Middle frontal gyrus (tissue), 1 donor: ENCODE measurements around the gene ACSF2.

ENCODE experiments used
- DNase-seq: peaks from one replicate; pipeline ENCODE4 v3.0.0-alpha.2; 2015; ENCODE audit warnings: low spot score; ENCODE audit errors: extremely low spot score

The ACSF2 gene

DNA sequence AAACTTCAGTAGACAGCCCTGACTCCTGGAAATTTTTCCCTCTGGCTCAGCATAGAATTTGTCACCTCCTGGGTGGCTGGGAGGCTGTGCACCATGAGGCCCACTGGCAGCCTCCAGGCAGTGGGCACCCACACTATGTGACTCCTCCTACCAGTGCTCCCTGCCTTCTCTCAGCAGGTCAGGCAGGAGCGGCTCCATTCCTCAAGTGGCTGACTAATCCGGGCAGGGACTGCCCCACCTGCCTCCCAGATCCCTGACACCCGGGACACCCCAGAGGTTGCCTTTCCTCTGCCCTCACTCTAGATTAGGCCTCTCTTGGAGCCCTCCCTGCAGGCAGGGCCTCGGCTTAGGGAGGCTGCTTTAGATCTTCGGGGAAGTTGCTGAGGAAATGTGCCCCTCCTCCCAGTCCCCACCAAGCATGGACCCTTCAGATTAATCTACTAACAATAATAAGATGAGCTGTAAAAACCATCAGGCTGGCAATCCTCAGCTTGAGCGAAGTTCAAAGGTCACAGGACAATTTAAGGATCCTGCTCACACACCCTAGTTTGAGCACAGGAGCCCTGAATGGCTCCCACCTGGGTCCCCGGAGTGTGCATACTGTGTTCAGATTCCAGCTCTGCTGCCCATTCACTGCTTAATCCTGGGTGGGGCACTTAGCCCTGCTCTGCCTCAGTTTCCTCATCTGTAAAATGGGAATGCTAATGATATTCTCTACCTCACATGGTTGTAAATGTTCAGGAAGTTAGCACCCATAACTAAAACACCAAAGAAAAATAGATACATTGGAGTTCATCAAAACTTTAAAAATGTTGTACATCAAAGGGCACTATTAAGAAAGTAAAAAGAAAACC is 72.2 kb downstream of the ACSF2 start:
- no peak for DNase-seq

DNA sequence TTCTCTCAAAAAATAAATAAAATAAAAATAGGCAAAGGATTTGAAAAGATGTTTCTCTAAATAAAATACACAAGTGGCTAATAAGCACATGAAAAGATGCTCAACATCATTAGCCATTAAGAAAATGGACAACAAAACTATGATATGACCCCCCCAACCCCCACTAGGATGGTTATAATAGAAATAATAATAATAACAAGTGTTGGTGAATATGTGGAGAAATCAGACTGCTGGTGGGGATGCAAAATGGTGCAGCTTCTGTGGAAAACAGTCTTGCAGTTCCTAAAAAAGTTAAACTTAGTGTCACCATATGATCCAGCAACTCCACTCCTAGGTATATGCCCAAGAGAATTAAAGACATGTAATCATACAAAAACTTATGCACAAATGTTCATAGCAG is 73.3 kb downstream of the ACSF2 start:
- no peak for DNase-seq

GRCh38 chr17:50499721-50500120 is 73.7 kb downstream of the ACSF2 start:
- DNase-seq: no peak

DNA sequence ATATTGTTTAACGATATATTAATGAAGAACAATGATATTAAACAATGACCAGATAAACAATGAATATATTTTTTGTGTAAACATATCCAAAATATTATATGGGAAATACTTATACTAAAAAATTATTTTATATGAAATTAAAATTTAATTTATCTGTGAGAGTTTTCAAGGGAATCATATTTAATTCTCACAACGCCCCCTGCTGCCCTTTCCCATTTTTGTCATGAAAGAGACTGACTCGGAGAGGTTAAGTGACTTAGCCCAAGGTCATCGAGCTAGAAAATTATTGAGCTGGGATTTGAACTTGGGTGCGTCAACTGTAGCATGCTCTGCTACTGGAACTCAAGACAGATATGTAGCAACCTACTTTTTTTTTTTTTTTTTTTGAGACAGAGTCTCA is 75.0 kb downstream of the ACSF2 start:
- no peak for DNase-seq

DNA sequence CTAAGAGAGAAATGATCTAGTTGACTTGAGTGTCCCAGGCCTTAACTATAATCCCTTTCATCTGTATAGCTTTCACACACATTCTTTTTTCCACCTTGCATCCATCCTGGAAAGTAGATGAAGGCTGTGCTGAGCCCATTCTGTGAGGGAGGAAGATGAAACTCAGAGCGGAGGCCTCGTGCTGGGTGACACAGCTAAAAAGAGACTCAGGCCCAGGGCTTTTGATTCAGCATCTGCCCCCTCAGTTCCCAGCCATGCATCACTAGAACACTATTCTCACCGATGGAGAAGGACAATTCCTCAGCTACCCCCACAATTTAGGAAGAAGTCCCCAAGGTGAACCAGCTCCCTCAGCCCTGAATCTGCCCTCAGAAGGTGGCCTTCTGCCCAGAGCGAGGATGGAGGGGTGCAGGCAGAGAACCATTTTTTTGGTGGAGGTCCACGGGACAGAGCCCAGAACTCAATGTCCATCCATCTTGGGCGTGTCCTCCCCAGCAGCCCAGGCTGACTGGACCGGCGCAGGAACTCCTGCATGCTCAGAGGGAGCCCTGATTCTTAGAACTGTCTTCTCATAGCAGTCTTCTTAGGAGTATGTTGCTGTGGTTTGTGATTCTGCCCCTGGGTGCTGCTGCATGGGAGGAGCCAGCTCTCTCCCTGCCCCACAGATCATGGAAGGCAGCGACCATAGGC is 76.4 kb downstream of the ACSF2 start:
- DNase-seq: no peak

DNA sequence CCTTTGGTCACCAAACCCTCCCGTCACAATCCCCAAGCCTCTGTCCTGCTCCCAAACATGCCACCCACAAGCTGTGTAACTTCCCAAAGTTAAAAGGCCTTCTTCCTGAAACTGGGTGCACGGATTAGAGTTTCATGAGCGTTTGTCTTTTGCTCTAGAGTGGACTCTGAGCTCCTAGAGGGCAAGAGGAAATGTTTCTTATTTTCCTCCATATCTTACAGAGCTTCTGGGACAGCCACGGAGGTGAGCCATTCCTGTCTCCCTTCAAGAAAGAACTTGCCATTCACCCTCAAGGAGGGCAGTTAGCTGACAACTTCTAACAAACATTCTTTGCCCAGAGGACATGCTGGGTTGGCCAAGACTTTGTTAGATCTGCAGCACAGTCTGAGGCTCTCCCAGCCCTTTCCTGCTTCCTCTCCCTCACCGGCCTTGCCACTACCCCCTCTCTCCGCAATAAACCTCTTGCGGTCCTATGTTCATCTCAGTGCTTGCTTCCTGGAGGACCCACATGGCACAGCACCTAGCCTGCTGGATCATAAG is 79.6 kb downstream of the ACSF2 start:
- DNase-seq: no peak

DNA sequence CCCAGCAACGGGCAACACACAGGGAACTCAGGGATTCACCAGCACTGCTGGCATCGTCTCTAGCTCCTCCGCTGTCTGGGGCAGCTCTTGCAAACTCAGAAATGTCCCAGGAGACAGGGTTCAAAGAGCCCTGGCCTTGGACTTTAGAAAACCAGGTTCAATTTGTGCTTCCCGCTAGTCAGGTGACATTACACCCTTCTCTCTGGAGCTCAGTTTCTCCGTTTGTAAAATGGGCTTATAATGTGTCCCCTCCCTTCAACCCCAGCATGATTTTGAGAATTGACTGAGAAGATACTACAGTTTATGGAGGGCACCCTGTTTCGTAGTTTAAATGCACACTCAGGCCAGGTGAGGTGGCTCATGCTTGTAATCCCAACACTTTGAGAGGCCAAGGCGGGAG is 80.3 kb downstream of the ACSF2 start:
- DNase-seq: no peak

- peak; percentile 59 for DNase-seq
Observed at GRCh38 chr17:50507871-50508572, 82.0 kb downstream of the ACSF2 start, which contains the start of gene MYCBPAP. Gene MYCBPAP, plus strand, starts transcription at chr17:50508439. Its CDS starts 236 bp downstream, at chr17:50508675.

GRCh38 chr17:50508573-50509460 is 82.8 kb downstream of the ACSF2 start:
- no peak for DNase-seq

- no peak for DNase-seq
Observed at GRCh38 chr17:50511058-50511457, 85.0 kb downstream of the ACSF2 start.

- no peak for DNase-seq
Observed at GRCh38 chr17:50513495-50513894, 87.5 kb downstream of the ACSF2 start.

GRCh38 chr17:50514388-50514787 is 88.4 kb downstream of the ACSF2 start:
- DNase-seq: no peak

- no peak for DNase-seq
Observed at GRCh38 chr17:50514936-50515702, 89.1 kb downstream of the ACSF2 start.

DNA sequence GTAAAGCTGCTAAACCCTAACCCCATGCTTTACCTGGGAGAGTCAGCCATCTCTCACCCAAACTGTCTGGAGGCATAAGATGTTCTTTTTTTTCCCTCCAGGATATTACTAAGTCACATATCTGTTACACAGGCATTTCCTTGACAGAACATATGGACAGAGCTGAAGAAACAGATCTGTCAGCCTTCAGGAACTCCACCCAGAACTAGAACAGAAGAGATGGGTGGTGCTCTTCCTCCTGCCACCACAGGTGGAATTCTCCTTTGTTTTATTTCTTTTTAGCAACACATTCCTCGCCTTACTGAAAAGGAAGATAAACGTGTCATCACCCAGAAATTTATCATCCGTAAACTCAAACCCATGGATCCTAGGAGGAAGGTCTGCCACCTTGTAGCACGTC is 91.0 kb downstream of the ACSF2 start:
- no peak for DNase-seq

DNA sequence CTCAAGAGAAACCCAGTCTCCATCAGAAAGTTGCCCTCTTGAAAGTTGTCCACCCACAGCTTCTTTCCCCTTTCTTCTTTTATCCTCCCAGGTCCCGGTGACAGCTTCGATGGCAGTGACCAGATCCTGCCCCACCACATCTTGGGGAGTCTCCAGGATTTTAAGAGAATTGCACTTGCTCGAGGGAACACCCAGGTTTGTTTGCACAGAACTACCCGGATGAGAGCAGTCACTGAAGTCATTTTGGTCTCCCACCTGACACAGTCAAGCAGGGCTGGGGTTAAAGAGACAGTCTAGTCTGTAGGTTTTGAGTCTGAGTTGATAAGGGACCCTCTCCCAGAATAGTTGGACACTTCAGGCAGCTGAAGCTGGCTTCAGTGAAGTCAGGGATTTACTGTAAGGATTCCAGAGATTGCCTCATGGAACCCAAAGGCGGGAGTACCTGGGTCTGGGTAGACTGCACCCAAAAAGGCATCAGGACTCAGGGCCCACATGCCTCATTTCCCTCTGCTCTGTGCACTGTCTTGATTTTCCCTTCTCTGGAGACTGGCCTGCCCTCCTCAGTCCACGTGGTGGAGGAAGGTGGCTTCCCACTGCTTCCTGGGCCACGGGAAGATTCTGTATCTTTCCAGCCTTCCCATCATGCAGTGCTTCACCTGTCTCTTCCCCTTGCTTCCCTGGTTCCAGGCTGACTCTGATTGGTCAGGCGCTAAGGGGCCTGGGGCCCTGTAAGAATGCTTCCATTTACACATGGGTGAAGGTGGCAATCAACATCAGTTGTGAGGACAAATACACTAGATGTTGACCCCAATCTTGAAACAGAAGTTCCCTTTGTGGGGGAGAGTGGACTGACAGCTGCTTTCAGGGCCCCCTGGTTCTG is 91.7 kb downstream of the ACSF2 start:
- DNase-seq: no peak

DNA sequence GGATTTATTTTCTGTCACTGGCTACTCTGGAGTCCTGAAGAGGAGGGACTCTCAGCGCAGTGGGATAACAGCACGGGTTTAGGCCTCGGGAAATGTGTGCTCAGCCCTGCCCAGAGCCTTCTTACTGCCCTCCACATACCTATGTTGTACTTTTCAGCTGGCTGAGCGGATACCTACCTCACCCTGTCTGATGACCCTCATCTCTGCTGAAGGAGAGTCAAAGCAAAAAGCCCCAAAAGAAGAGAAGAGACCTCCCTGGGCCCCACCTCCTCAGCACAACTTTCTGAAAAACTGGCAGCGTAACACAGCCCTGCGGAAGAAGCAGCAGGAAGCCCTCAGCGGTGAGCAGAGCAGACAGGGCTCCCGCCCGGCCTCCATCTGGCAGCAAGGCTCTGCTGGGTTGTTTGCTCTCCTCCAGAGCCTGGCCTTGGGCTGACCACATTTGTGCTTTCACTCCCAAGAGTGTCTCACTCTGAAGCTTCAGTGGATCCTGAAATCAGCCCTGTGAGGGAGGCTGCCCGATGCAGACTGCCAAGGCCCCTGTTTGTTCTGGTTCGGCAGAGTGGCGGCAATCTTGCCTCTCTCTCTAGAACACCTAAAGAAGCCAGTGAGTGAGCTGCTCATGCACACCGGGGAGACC is 92.5 kb downstream of the ACSF2 start:
- DNase-seq: no peak

- no peak for DNase-seq
Observed at GRCh38 chr17:50519141-50519834, 93.3 kb downstream of the ACSF2 start.

DNA sequence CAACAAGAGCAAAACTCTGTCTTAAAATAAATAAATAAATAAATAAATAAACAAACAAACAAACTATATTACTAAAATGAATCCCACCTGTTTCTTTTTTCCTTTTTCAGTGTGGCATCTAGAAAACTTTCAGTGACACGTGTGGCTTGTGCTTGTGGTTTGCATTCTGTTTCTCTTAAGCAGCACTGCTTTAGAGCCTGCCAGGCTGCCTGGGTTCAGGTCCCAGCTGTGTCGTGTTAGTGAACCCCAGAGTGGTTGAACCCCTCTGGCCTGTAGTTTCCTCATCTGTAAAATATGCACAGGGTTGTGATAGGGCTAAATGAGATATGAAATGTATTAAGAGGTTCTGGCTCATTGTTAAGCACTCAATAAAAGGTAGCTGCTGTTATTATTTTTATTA is 94.5 kb downstream of the ACSF2 start:
- DNase-seq: no peak
